Stomach (tissue), 9 donors: ENCODE measurements around the gene M1AP. TPM values are rescaled to one million over a fixed set of nuclear protein-coding genes. Genes with fewer than 3 reads are reported as not detected.

Experiments
- DNase-seq, 2 donors: peaks; one replicate each; pipeline versions ENCODE4 v3.0.0 to v3.0.0-alpha.2; 2013 to 2019
- H3K27ac ChIP-seq, 5 donors: fragments of 200-600 bp in 4 of 5; sonication (generic) in 4 of 5; one replicate each; pipeline ENCODE4 v1.5.1; 2013 to 2019; ENCODE audit warnings: mild to moderate bottlenecking in 1 of 5, moderate library complexity in 1 of 5
- H3K27me3 ChIP-seq, 3 donors: fragments of 200-600 bp; sonication (generic); one replicate each; pipeline ENCODE4 v1.5.1; 2017 to 2019; ENCODE audit warnings: mixed run types in 1 of 3
- H3K36me3 ChIP-seq, 4 donors: fragments of 200-600 bp; sonication (generic); 1 replicate in 3 of 4; 2 replicates in 1 of 4; pipeline ENCODE4 v1.5.1; 2016 to 2019
- H3K4me1 ChIP-seq, 4 donors: fragments of 200-600 bp; sonication (generic); one replicate each; pipeline ENCODE4 v1.5.1; 2016 to 2019
- H3K4me3 ChIP-seq, 4 donors: fragments of 200-600 bp; sonication (generic) in 3 of 4; one replicate each; pipeline ENCODE4 v1.5.1; 2016 to 2019; ENCODE audit warnings: mild to moderate bottlenecking in 1 of 4
- H3K9me3 ChIP-seq, 4 donors: fragments of 200-600 bp; sonication (generic); one replicate each; pipeline ENCODE4 v1.5.1; 2016 to 2019
- EP300 ChIP-seq: sonication (generic); formaldehyde crosslinking; IDR thresholded peaks from one replicate; pipeline ENCODE4 v1.6.1; 2017; ENCODE audit warnings: antibody characterized with exemption
- POLR2A ChIP-seq, 4 donors: fragments of 450-650 bp; IDR thresholded peaks; one replicate each; pipeline ENCODE4 v1.6.1; 2016; ENCODE audit warnings: antibody characterized with exemption in 4 of 4, control low read depth in 2 of 4, mild to moderate bottlenecking in 1 of 4, moderate library complexity in 1 of 4
- POLR2AphosphoS5 ChIP-seq, 3 donors: sonication (generic); formaldehyde crosslinking; IDR thresholded peaks; one replicate each; pipeline ENCODE4 v1.6.1; 2016; ENCODE audit warnings: antibody characterized with exemption in 3 of 3
- WGBS, 5 donors: extraction: QIAGEN DNeasy Blood & Tissue Kit in 3 of 5; methylation state at CpG; one replicate each; pipeline versions ENCODE4 v1.1.5 to v1.1.7; 2013 to 2018; 5-methylcytosine and 5-hydroxymethylcytosine counted together
- intact Hi-C: fragments of 100-400 bp; cut with DNase I; formaldehyde crosslinking; loops from one replicate; pipeline ENCODE4 v1.15.1; 2023; ENCODE audit warnings: low total_unique reads
- polyA plus RNA-seq, 3 donors: library from polyadenylated mRNA; stranded (reverse); fragments of 200-250 nt; gene quantifications; one replicate each; pipeline ENCODE4 v1.2.3, GENCODE V29; 2013
- total RNA-seq, 5 donors: library from RNA; depleted of rRNA; stranded (reverse); fragments of >200 nt; gene quantifications; one replicate each; pipeline versions ENCODE4 v1.1.0 to v1.2.3, GENCODE V29; 2014 to 2016
- TF ChIP-seq, protein P1 (sequence below), 7 experiments: fragments of 450-650 bp in 4 of 7; fragments of 200-600 bp in 3 of 7; sonication (generic) in 3 of 7; IDR thresholded peaks; one replicate each; pipeline ENCODE4 v1.5.1; 2016 to 2019; ENCODE audit warnings: antibody characterized with exemption in 7 of 7, control low read depth in 2 of 7, mild to moderate bottlenecking in 1 of 7
- donor health status: healthy with polysubstance abuse.
- donor health status: Bipolar disorder and iron deficiency.
- donor health status: healthy.

The M1AP gene
- total and polyA plus RNA-seq, 8 donors: 0.18 to 27.1 (median 0.31) TPM; not detected in 3

DNA sequence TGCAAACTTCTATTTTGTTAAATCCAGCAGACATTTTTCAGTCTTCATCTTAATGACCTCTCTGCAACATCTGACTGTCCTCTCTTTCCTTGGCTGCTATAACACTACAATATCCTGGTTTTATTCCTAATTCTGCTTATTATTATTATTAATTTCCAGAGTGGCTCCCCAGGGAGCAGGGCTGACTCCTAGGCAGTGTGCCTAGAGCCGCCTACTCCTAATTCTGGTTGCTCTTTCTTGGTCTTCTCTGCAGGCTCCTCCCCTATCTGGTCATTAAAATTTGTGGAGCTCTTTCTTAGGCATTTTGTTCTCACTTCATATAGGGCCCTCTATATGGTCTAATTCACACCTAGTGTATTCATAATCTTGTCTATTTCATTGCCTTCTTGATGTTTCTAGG lies 105.2 kb downstream of the M1AP start:
- H3K27me3 ChIP-seq: no peaks in the 10 kb centered on the region
- no peak overlapping the region for H3K4me3 ChIP-seq
- TF ChIP-seq EP300: no peak
- TF ChIP-seq POLR2AphosphoS5 (IDR thresholded peaks at IDR 0.05): no peak
- TF ChIP-seq, protein P1, sequence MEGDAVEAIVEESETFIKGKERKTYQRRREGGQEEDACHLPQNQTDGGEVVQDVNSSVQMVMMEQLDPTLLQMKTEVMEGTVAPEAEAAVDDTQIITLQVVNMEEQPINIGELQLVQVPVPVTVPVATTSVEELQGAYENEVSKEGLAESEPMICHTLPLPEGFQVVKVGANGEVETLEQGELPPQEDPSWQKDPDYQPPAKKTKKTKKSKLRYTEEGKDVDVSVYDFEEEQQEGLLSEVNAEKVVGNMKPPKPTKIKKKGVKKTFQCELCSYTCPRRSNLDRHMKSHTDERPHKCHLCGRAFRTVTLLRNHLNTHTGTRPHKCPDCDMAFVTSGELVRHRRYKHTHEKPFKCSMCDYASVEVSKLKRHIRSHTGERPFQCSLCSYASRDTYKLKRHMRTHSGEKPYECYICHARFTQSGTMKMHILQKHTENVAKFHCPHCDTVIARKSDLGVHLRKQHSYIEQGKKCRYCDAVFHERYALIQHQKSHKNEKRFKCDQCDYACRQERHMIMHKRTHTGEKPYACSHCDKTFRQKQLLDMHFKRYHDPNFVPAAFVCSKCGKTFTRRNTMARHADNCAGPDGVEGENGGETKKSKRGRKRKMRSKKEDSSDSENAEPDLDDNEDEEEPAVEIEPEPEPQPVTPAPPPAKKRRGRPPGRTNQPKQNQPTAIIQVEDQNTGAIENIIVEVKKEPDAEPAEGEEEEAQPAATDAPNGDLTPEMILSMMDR (IDR thresholded peaks at IDR 0.05): no peak
- no peak for TF ChIP-seq POLR2A (IDR thresholded peaks at IDR 0.05)
- H3K4me1 ChIP-seq: no peaks in the 10 kb centered on the region
- no peak for DNase-seq
- H3K9me3 ChIP-seq: no peaks in the 10 kb centered on the region
- WGBS, 5 donors: 88 to 97% (median 91%) methylated on average over 1 of the region's 1 CpG
- no peak overlapping the region for H3K27ac ChIP-seq
- no peaks in the 10 kb centered on the region for H3K36me3 ChIP-seq
- intact Hi-C loops: no loop called here

DNA sequence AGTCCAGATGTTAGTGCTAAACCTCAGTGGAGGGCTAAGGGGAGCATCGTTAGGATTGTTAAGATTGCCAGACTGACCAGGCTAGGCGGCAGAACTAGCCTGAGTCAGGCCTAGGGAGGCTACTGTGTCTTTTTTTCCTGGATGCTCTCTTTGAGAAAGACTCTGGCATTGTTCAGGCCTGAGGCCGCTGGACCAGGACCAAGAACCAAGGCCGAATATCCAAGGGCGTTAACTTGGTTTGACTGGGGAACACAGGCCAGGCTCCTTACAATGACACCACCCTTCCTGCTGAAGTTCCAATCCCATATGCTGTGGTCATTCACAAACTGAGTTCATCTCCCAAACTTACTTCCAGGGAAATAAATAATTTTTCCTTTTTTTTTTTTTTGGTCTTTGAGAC lies 107.8 kb downstream of the M1AP start:
- Histone ChIP-seq H3K4me1 (no peaks in the 10 kb centered on the region), H3K4me3 (no peak overlapping the region), H3K27ac (peak overlapping the region in 1 of 5 donors; percentile 26), H3K36me3 (no peaks in the 10 kb centered on the region), H3K27me3 (no peaks in the 10 kb centered on the region), H3K9me3 (no peaks in the 10 kb centered on the region)
- TF ChIP-seq, protein P1 (IDR thresholded peaks at IDR 0.05): no peak
- TF ChIP-seq EP300: no peak
- no peak for TF ChIP-seq POLR2A (IDR thresholded peaks at IDR 0.05)
- no peak for TF ChIP-seq POLR2AphosphoS5 (IDR thresholded peaks at IDR 0.05)
- whole genome bisulfite sequencing, 5 donors: 74 to 90% (median 84%) methylated on average over 5 of the region's 5 CpGs
- intact Hi-C loops: no loop called here
- no peak for DNase-seq

DNA sequence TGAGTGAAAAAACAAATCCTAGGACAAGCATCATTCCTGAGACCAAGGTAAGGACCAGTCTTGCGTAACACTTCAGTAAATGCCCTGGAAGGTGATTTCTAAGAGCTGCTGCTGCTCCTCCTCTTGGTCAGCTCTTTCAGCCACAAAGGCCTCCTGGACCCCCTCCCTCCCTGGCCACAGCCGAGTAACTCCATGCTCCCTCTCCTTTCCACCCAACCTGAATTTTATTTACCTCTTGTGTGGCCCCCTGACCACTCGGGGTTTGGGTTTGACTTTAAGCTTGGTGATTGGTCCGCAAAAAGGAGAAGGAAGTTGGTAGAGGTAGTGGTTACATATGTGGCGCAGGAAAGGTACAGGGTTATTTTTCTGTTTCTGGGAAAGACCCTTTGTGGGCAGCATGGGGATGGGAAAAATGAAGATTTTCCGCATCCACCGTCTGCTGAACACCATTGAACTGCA lies 109.2 kb downstream of the M1AP start:
- intact Hi-C loops: loop anchor here (10.0 kb wide), 1 partner anchor 46 kb away; no protein-coding TSS in a partner anchor
- Histone ChIP-seq H3K4me3 (no peak overlapping the region), H3K27me3 (no peaks in the 10 kb centered on the region), H3K9me3 (no peaks in the 10 kb centered on the region), H3K27ac (no peak overlapping the region), H3K4me1 (no peaks in the 10 kb centered on the region), H3K36me3 (peaks cover 0 to 6% (median 2%) of the 10 kb centered on the region in 4 donors)
- no peak for DNase-seq
- WGBS, 5 donors: 69 to 79% (median 73%) methylated on average over 7 of the region's 7 CpGs
- TF ChIP-seq EP300 (no peak), POLR2AphosphoS5 (IDR thresholded peaks at IDR 0.05) (no peak), POLR2A (IDR thresholded peaks at IDR 0.05) (no peak)
- TF ChIP-seq, protein P1 (IDR thresholded peaks at IDR 0.05): no peak

DNA sequence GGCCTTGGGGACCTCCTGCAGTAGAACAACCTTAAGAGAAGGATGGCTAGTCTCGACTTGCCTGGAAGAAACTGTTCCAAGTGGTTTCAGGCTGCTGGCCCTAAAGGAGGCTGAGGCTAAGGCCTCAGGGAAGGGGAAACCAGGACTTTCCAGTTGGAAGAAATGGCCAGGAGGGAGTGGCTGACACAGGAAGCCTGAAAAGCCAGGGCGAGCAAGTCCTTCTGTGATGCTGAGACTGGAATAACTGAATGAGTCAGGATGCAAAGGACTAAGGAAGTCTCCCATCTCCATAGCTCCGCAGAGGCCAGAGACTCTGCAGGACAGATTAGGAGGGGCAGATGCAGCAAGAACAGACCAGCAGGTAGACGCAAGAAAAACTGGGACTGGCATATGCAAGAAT lies 111.0 kb downstream of the M1AP start:
- peaks cover 0 to 22% (median 18%) of the 10 kb centered on the region in 4 donors for H3K36me3 ChIP-seq
- no peak overlapping the region for H3K27ac ChIP-seq
- DNase-seq: no peak
- WGBS, 5 donors: 56 to 72% (median 62%) methylated on average over 4 of the region's 4 CpGs
- intact Hi-C loops: loop anchor here (10.0 kb wide), 1 partner anchor 48 kb away; no protein-coding TSS in a partner anchor
- TF ChIP-seq POLR2A (IDR thresholded peaks at IDR 0.05): no peak
- no peak for TF ChIP-seq EP300
- TF ChIP-seq POLR2AphosphoS5 (IDR thresholded peaks at IDR 0.05): no peak
- TF ChIP-seq, protein P1 (IDR thresholded peaks at IDR 0.05): no peak
- no peak overlapping the region for H3K4me3 ChIP-seq
- H3K9me3 ChIP-seq: no peaks in the 10 kb centered on the region
- H3K4me1 ChIP-seq: peaks cover 0 to 4% (median under 1%) of the 10 kb centered on the region in 4 donors
- H3K27me3 ChIP-seq: no peaks in the 10 kb centered on the region
